Liver (tissue), 9 donors: Measurements from ENCODE around the gene ZNRF4. TPM values are rescaled to one million over a fixed set of nuclear protein-coding genes. Genes with fewer than 3 reads are reported as not detected.

Source experiments
- DNase-seq: peaks from one replicate; pipeline ENCODE4 v3.0.0-alpha.2; 2017; ENCODE audit warnings: low spot score
- H3K27ac ChIP-seq, 2 donors: one replicate each; pipeline ENCODE4 v1.7.0; 2013; ENCODE audit warnings: inconsistent platforms in 2 of 2, low read length in 2 of 2, control low read depth in 1 of 2, low read depth in 1 of 2, mild to moderate bottlenecking in 1 of 2
- H3K27me3 ChIP-seq, 4 donors: one replicate each; pipeline versions ENCODE4 v1.6.1 to v1.7.0; 2013; ENCODE audit warnings: low read length in 3 of 4, inconsistent platforms in 1 of 4, mild to moderate bottlenecking in 1 of 4, moderate library complexity in 1 of 4; ENCODE audit not compliant: control insufficient read depth in 4 of 4, insufficient read depth in 4 of 4
- H3K36me3 ChIP-seq, 4 donors: one replicate each; pipeline versions ENCODE4 v1.6.1 to v1.7.0; 2013; ENCODE audit warnings: low read length in 3 of 4, mild to moderate bottlenecking in 3 of 4, low read depth in 1 of 4, moderate library complexity in 1 of 4; ENCODE audit not compliant: control insufficient read depth in 4 of 4, insufficient read depth in 3 of 4
- H3K4me1 ChIP-seq, 4 donors: one replicate each; pipeline versions ENCODE4 v1.6.1 to v1.7.0; 2013; ENCODE audit warnings: low read length in 3 of 4, mild to moderate bottlenecking in 3 of 4, moderate library complexity in 1 of 4; ENCODE audit not compliant: control insufficient read depth in 4 of 4, insufficient read depth in 4 of 4
- H3K4me3 ChIP-seq, 3 donors: one replicate each; pipeline versions ENCODE4 v1.6.1 to v1.7.0; 2013; ENCODE audit warnings: low read length in 3 of 3, control low read depth in 1 of 3, low read depth in 1 of 3, mild to moderate bottlenecking in 1 of 3
- H3K9ac ChIP-seq, 2 donors: one replicate each; pipeline ENCODE4 v1.7.0; 2013; ENCODE audit warnings: low read length in 2 of 2, mild to moderate bottlenecking in 2 of 2, moderate library complexity in 2 of 2, control low read depth in 1 of 2, low read depth in 1 of 2
- H3K9me3 ChIP-seq, 4 donors: one replicate each; pipeline versions ENCODE4 v1.6.1 to v1.7.0; 2013; ENCODE audit warnings: low read length in 3 of 4; ENCODE audit not compliant: control insufficient read depth in 4 of 4
- ATF3 ChIP-seq: IDR thresholded peaks from 2 replicates; pipeline ENCODE4 v1.6.1; 2016; ENCODE audit warnings: antibody characterized with exemption
- CTCF ChIP-seq: fragments of 150-350 bp; IDR thresholded peaks from 2 replicates; pipeline ENCODE4 v1.5.1; 2017; ENCODE audit warnings: improper control_type of control experiment, low read depth, low read length; ENCODE audit not compliant: missing input control
- EGR1 ChIP-seq, 2 donors: IDR thresholded peaks; 2 replicates each; pipeline ENCODE4 v1.6.1; 2016 to 2018; ENCODE audit warnings: antibody characterized with exemption in 2 of 2, low read depth in 2 of 2
- FOXA1 ChIP-seq: IDR thresholded peaks from 2 replicates; pipeline ENCODE4 v1.6.1; 2016; ENCODE audit warnings: antibody characterized with exemption
- FOXA2 ChIP-seq: IDR thresholded peaks from 2 replicates; pipeline ENCODE4 v1.6.1; 2016; ENCODE audit warnings: antibody characterized with exemption
- GABPA ChIP-seq, 2 donors: IDR thresholded peaks in 1 of 2; conservative IDR thresholded peaks in 1 of 2; 2 replicates each; pipeline ENCODE4 v1.6.1; 2016; ENCODE audit warnings: antibody characterized with exemption in 2 of 2, mild to moderate bottlenecking in 1 of 2, moderate library complexity in 1 of 2
- HNF4A ChIP-seq, 2 donors: conservative IDR thresholded peaks; 2 replicates each; pipeline ENCODE4 v1.6.1; 2016; ENCODE audit warnings: antibody characterized with exemption in 2 of 2, mild to moderate bottlenecking in 2 of 2
- HNF4G ChIP-seq: IDR thresholded peaks from 2 replicates; pipeline ENCODE4 v1.6.1; 2016; ENCODE audit warnings: antibody characterized with exemption
- JUND ChIP-seq, 2 donors: IDR thresholded peaks; 2 replicates each; pipeline ENCODE4 v1.6.1; 2016; ENCODE audit warnings: antibody characterized with exemption in 2 of 2
- MAX ChIP-seq: IDR thresholded peaks from 2 replicates; pipeline ENCODE4 v1.6.1; 2016; ENCODE audit warnings: antibody characterized with exemption
- NR2F2 ChIP-seq: IDR thresholded peaks from 2 replicates; pipeline ENCODE4 v1.6.1; 2016; ENCODE audit warnings: antibody characterized with exemption
- REST ChIP-seq: IDR thresholded peaks from 2 replicates; pipeline ENCODE4 v1.6.1; 2016; ENCODE audit warnings: antibody characterized with exemption, mild to moderate bottlenecking
- RXRA ChIP-seq, 2 donors: IDR thresholded peaks; 2 replicates each; pipeline ENCODE4 v1.6.1; 2017 to 2018; ENCODE audit warnings: antibody characterized with exemption in 2 of 2, mild to moderate bottlenecking in 1 of 2
- SP1 ChIP-seq: IDR thresholded peaks from 2 replicates; pipeline ENCODE4 v1.6.1; 2018; ENCODE audit warnings: antibody characterized with exemption, mild to moderate bottlenecking
- YY1 ChIP-seq: IDR thresholded peaks from 2 replicates; pipeline ENCODE4 v1.6.1; 2016; ENCODE audit warnings: antibody characterized with exemption, mild to moderate bottlenecking
- ZBTB33 ChIP-seq: IDR thresholded peaks from 2 replicates; pipeline ENCODE4 v1.6.1; 2016; ENCODE audit warnings: antibody characterized with exemption
- WGBS: extraction: QIAGEN DNeasy Blood & Tissue Kit; methylation state at CpG from one replicate; pipeline ENCODE4 v1.1.7; 2013; 5-methylcytosine and 5-hydroxymethylcytosine counted together
- polyA plus RNA-seq, 2 donors: library from polyadenylated mRNA; stranded (reverse) in 1 of 2; unstranded in 1 of 2; fragments of 200-250 nt in 1 of 2; fragments of >200 nt in 1 of 2; fragmentation: Nextera tagmentation in 1 of 2; extraction: Ambion mirVana in 1 of 2; gene quantifications; one replicate each; pipeline versions ENCODE4 v1.2.1 to v1.2.3, GENCODE V29; 2013 to 2015
- total RNA-seq, 2 donors: library from RNA; depleted of rRNA; stranded (reverse); fragments of >200 nt; gene quantifications; one replicate each; pipeline ENCODE4 v1.2.3, GENCODE V29; 2014
- donor health status: healthy.
- donor health status: healthy.
- donor health status: healthy.
- donor health status: healthy.
- donor health status: healthy.

ZNRF4 gene
- total and polyA plus RNA-seq, 4 donors = not detected

- Histone ChIP-seq H3K27me3 (peaks cover 0 to 7% (median 0%) of the 10 kb centered on the region in 4 donors), H3K36me3 (no peaks in the 10 kb centered on the region), H3K27ac (no peak overlapping the region), H3K4me3 (no peak overlapping the region), H3K9me3 (no peaks in the 10 kb centered on the region), H3K4me1 (peaks cover 0 to 8% (median 4%) of the 10 kb centered on the region in 4 donors), H3K9ac (no peak overlapping the region)
- no peak for TF ChIP-seq EGR1 (IDR thresholded peaks at IDR 0.05; ENCODE audit: low read depth in 2 of 2)
- no peak for TF ChIP-seq ZBTB33
- no peak for TF ChIP-seq SP1
- TF ChIP-seq RXRA (IDR thresholded peaks at IDR 0.05) = no peak
- no peak for TF ChIP-seq GABPA (IDR thresholded peaks at IDR 0.05 in 1 of 2, conservative IDR thresholded peaks at IDR 0.05 in 1 of 2)
- TF ChIP-seq NR2F2 = no peak
- no peak for TF ChIP-seq ATF3
- no peak for TF ChIP-seq MAX
- no peak for TF ChIP-seq FOXA1
- WGBS = 28% methylated on average over 32 of the region's 32 CpGs
- DNase-seq = no peak
Observed at GRCh38 chr19:5478241-5478924, 23.2 kb downstream of the ZNRF4 start.

- H3K27ac ChIP-seq = no peak overlapping the region
- H3K9me3 ChIP-seq = no peaks in the 10 kb centered on the region
- no peaks in the 10 kb centered on the region for H3K36me3 ChIP-seq
- peaks cover 5 to 10% (median 9%) of the 10 kb centered on the region in 4 donors for H3K4me1 ChIP-seq
- H3K27me3 ChIP-seq = peaks cover 0 to 7% (median 0%) of the 10 kb centered on the region in 4 donors
- H3K4me3 ChIP-seq = no peak overlapping the region
- DNase-seq = no peak
- 69% methylated on average over 8 of the region's 8 CpGs for WGBS
- no peak overlapping the region for H3K9ac ChIP-seq
- no peak for TF ChIP-seq JUND (IDR thresholded peaks at IDR 0.05)
- no peak for TF ChIP-seq SP1
- TF ChIP-seq REST = no peak
- no peak for TF ChIP-seq RXRA (IDR thresholded peaks at IDR 0.05)
- no peak for TF ChIP-seq HNF4A (conservative IDR thresholded peaks at IDR 0.05)
- no peak for TF ChIP-seq NR2F2
- TF ChIP-seq FOXA1 = no peak
- no peak for TF ChIP-seq YY1
- TF ChIP-seq MAX = no peak
- TF ChIP-seq GABPA (IDR thresholded peaks at IDR 0.05 in 1 of 2, conservative IDR thresholded peaks at IDR 0.05 in 1 of 2) = no peak
- TF ChIP-seq EGR1 (IDR thresholded peaks at IDR 0.05; ENCODE audit: low read depth in 2 of 2) = no peak
- TF ChIP-seq HNF4G = no peak
- TF ChIP-seq CTCF = no peak
- no peak for TF ChIP-seq FOXA2
- no peak for TF ChIP-seq ATF3
Observed at GRCh38 chr19:5478925-5479588, 23.8 kb downstream of the ZNRF4 start.
